ENCODE results near the gene CDH13.

GRCh38 chr16:82824408-82824807 is 197.6 kb downstream of the CDH13 start:
- no peak for TF ChIP-seq EZH2 (IDR thresholded peaks at IDR 0.05; ENCODE audit: borderline replicate concordance)
- TF ChIP-seq CTCF (IDR thresholded peaks at IDR 0.05; ENCODE audit: poor library complexity) = no peak
- no peak for TF ChIP-seq EZH2phosphoT487 (IDR thresholded peaks at IDR 0.05; ENCODE audit: low read depth, severe bottlenecking, unreplicated experiment)

Measured in hepatocyte (in vitro differentiated cells).